Mesothelial cell of epicardium (in vitro differentiated cells): ENCODE results near the gene TAGLN2. TPM values are rescaled to one million over a fixed set of nuclear protein-coding genes. Genes with fewer than 3 reads are reported as not detected.

Source experiments
- DNase-seq, 2 experiments: peaks; one replicate each; pipeline ENCODE4 v3.0.0; 2021; ENCODE audit warnings: low spot score in 2 of 2; ENCODE audit not compliant: unreplicated experiment in 2 of 2
- H3K27ac Mint-ChIP-seq: 2 replicates; pipeline ENCODE4 v1.8.0; 2021; ENCODE audit warnings: mixed read lengths
- H3K27me3 Mint-ChIP-seq: 2 replicates; pipeline ENCODE4 v1.8.0; 2021; ENCODE audit warnings: low read depth, mixed read lengths
- H3K36me3 Mint-ChIP-seq: 2 replicates; pipeline ENCODE4 v1.8.0; 2021; ENCODE audit warnings: mixed read lengths
- H3K4me1 Mint-ChIP-seq: 2 replicates; pipeline ENCODE4 v1.8.0; 2021; ENCODE audit warnings: mixed read lengths
- H3K4me3 Mint-ChIP-seq: 2 replicates; pipeline ENCODE4 v1.8.0; 2021; ENCODE audit warnings: mild to moderate bottlenecking, moderate library complexity, mixed read lengths
- H3K9me3 Mint-ChIP-seq: 2 replicates; pipeline ENCODE4 v1.8.0; 2021; ENCODE audit warnings: mixed read lengths
- CTCF ChIP-seq: fragments of 200-600 bp; sonication (generic); IDR thresholded peaks from one replicate; pipeline ENCODE4 v1.5.0; 2021; ENCODE audit warnings: antibody characterized with exemption; ENCODE audit not compliant: unreplicated experiment
- total RNA-seq: library from RNA; stranded (reverse); gene quantifications from 3 replicates; pipeline ENCODE4 v1.2.1, GENCODE V29; 2021

The TAGLN2 gene
- total RNA-seq, 1 donor from 2014 or later: 41.6 TPM

- no peak overlapping the region for H3K4me3 Mint-ChIP-seq
- peaks cover 31% of the 10 kb centered on the region for H3K4me1 Mint-ChIP-seq
- H3K27ac Mint-ChIP-seq: no peak overlapping the region
- peak in 1 of 2 experiments; percentile 92 for DNase-seq
- no peaks in the 10 kb centered on the region for H3K9me3 Mint-ChIP-seq
- H3K27me3 Mint-ChIP-seq: no peaks in the 10 kb centered on the region
- peaks cover 27% of the 10 kb centered on the region for H3K36me3 Mint-ChIP-seq
- TF ChIP-seq CTCF: peak; percentile 100
Observed at GRCh38 chr1:159936273-159936904, 11.1 kb upstream of the TAGLN2 start.

GRCh38 chr1:159935719-159936272 lies 10.5 kb upstream of the TAGLN2 start:
- no peak overlapping the region for H3K27ac Mint-ChIP-seq
- H3K4me3 Mint-ChIP-seq: no peak overlapping the region

DNA sequence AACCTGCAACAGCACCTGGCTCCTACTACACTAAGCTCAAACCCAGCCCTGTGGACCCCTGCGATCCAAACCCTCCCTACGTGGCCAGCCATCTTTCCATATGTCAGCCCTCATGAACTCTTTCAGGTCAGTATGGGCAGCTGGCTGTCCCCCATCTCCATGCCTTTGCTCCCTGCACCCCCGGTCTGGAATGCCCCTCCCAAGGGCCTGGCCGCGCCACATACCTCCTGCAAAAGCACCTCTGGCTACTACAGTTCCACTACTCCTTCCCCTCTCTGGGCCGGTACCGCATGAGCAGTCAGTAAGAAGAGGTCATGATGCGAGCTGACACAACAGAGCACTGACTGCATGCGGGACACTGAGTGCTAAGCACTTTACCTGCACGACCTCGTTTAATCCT lies 10.0 kb upstream of the TAGLN2 start:
- no peaks in the 10 kb centered on the region for H3K9me3 Mint-ChIP-seq
- H3K4me3 Mint-ChIP-seq: no peak overlapping the region
- peaks cover 27% of the 10 kb centered on the region for H3K36me3 Mint-ChIP-seq
- DNase-seq: no peak
- H3K27me3 Mint-ChIP-seq: no peaks in the 10 kb centered on the region
- TF ChIP-seq CTCF: no peak
- H3K4me1 Mint-ChIP-seq: peaks cover 22% of the 10 kb centered on the region
- no peak overlapping the region for H3K27ac Mint-ChIP-seq

More at GRCh38 chr1:159935719-159936272, 10.5 kb upstream of the TAGLN2 start:
- Mint-ChIP-seq H3K9me3 (no peaks in the 10 kb centered on the region), H3K27me3 (no peaks in the 10 kb centered on the region), H3K4me1 (peaks cover 25% of the 10 kb centered on the region), H3K36me3 (peaks cover 29% of the 10 kb centered on the region)
- no peak for DNase-seq
- no peak for TF ChIP-seq CTCF

DNA sequence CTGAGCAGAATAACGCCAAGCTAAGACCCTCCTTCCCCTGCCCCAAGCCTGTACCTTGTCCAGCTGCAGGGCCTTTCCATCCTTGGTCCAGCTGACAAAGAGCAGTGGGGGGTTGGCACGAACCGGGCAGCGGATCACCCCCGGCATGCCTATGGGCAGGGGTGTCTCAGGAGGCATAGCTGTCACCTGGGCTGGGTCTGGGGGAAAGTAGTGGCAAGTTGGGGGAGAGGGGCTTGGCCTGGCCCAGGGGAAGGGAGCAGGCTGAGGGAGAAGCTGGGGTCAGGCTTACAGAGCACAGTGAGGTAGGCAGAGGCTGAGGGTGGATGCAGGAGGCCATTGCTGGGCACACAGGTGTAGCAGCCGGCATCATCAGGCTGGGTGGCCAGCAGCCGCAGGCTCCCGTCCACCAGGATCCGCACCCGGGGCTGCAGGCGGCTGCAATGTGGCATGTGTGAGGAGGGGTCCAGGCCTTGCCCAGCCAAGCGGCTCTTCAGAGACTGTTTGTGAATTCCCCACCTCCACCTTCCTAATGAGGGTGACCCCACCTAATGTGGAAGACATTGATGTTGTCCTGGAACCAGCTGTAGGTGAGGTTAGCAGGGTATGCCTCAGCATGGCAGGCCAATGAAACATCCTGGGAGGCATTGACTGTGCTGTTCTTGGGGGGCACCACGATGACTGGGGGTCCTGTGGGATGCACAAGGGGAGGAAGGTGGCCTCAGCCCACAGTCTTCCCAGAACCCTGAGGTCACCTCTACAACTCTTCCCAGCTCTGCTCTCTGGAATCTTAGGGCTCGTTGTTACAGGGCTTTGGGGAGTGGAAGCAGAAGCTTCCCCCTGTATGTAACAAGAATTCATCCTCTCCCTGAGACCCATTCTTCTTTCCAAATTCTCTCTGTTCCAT lies 9.1 kb upstream of the TAGLN2 start:
- H3K9me3 Mint-ChIP-seq: no peaks in the 10 kb centered on the region
- H3K36me3 Mint-ChIP-seq: peaks cover 25% of the 10 kb centered on the region
- DNase-seq: no peak
- H3K27ac Mint-ChIP-seq: no peak overlapping the region
- H3K4me1 Mint-ChIP-seq: peaks cover 20% of the 10 kb centered on the region
- no peaks in the 10 kb centered on the region for H3K27me3 Mint-ChIP-seq
- H3K4me3 Mint-ChIP-seq: no peak overlapping the region
- TF ChIP-seq CTCF: no peak

GRCh38 chr1:159933347-159933746 lies 8.0 kb upstream of the TAGLN2 start:
- Mint-ChIP-seq H3K27ac (no peak overlapping the region), H3K9me3 (no peaks in the 10 kb centered on the region), H3K36me3 (peaks cover 25% of the 10 kb centered on the region), H3K4me1 (peaks cover 18% of the 10 kb centered on the region), H3K4me3 (no peak overlapping the region), H3K27me3 (no peaks in the 10 kb centered on the region)
- DNase-seq: no peak
- TF ChIP-seq CTCF: no peak
